GM19351 (cell line): ENCODE measurements around the gene PTP4A2.

ENCODE experiments used
- ATAC-seq: cut with Tn5 transposase; IDR thresholded peaks from one replicate; pipeline ENCODE4 v1.9.1; 2021; ENCODE audit warnings: mild to moderate bottlenecking, moderate library complexity; ENCODE audit not compliant: unreplicated experiment

The PTP4A2 gene

GRCh38 chr1:31865728-31866449 is 72.3 kb downstream of the PTP4A2 start:
- ATAC-seq: no peak

- no peak for ATAC-seq
These were observed 76.1 kb downstream of the PTP4A2 start for GRCh38 chr1:31862071-31862470.

DNA sequence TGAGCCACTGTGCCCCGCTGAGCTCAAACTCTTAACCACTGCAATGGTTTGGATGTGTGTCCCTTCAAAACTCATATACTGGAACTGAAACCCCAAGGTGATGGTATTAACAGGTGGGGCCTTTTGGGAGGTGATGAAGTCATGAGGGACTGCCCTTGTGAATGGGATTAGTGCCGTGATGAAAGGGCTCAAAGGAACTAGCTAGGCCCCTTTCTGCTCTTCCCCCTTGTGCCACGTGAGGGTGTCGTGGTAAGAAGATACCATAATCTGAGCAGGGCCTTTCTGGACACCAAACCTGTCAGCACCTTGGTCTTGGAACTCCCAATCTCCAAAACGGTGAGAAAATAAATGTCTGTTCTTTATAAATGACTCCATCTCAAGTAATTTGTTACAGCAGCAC is 76.8 kb downstream of the PTP4A2 start:
- no peak for ATAC-seq

- no peak for ATAC-seq
These were observed 77.6 kb downstream of the PTP4A2 start for GRCh38 chr1:31860581-31860980.

- ATAC-seq: no peak
These were observed 78.4 kb downstream of the PTP4A2 start for GRCh38 chr1:31859719-31860118.

DNA sequence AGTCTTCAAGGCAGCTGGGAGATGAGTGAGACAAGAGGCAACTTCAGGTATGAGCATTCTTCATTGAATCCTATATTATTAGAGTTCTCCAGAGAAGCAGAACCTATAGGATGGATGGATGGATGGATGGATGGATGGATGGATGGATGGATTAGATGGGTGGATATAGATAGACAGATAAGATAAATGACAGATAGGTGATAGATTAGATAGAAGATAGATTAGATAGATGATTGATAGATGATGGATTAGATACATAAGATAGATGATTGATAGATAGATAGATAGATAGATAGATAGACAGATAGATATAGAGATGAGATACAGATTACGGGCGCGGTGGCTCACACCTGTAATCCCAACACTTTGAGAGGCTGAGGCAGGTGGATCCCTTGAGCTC is 79.1 kb downstream of the PTP4A2 start:
- no peak for ATAC-seq

DNA sequence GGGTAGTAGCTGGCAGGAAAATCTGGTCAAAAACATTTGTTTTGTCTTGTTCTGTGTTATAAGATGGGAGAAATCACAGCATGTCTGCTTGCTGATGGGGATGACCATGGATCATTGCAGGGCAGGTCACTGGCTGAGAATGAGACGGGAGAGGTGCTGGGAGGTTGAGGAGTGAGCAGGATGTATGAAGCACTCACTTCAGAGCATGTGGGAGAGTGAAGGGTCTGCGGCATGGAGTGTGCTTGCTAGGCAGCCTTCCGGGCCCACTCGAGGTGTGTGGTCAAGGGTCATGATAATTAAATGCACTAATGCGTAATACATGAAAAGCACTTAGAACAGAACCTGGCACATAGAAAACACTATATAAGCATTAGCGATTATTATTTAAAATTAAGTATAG is 80.3 kb downstream of the PTP4A2 start:
- no peak for ATAC-seq
